Thoracic aorta (tissue), 2 donors: ENCODE measurements around the gene RHOT1. TPM values are rescaled to one million over a fixed set of nuclear protein-coding genes. Genes with fewer than 3 reads are reported as not detected.
"Not testable (repeated sequence)": the region's sequence is repeated elsewhere in the genome, so short reads cannot be mapped to it uniquely, and the experiment has no call there.

Experiments
- ATAC-seq: fragments of 150-250 bp; one replicate; pipeline ENCODE4 v1.8.0; 2017; ENCODE audit warnings: low read depth; ENCODE audit not compliant: insufficient number of reproducible peaks, low FRiP score
- DNase-seq: peaks from one replicate; pipeline ENCODE4 v3.0.0-alpha.2; 2020; ENCODE audit warnings: low spot score
- H3K27ac ChIP-seq, 2 donors: fragments of 200-600 bp; sonication (generic); 1 replicate in 1 of 2; 2 replicates in 1 of 2; pipeline ENCODE4 v1.5.1; 2016; ENCODE audit warnings: mild to moderate bottlenecking in 2 of 2, moderate library complexity in 2 of 2
- H3K27me3 ChIP-seq: fragments of 200-600 bp; sonication (generic); replicated peaks from 2 replicates; pipeline ENCODE4 v1.6.0; 2016; ENCODE audit warnings: mild to moderate bottlenecking; ENCODE audit not compliant: insufficient read depth
- H3K36me3 ChIP-seq: fragments of 200-600 bp; sonication (generic); one replicate; pipeline ENCODE4 v1.5.1; 2016
- H3K4me1 ChIP-seq, 2 donors: fragments of 200-600 bp; sonication (generic); 1 replicate in 1 of 2; 2 replicates in 1 of 2; pipeline versions ENCODE4 v1.5.1 to v1.6.0; 2016; ENCODE audit warnings: low read depth in 2 of 2, mild to moderate bottlenecking in 1 of 2; ENCODE audit not compliant: control insufficient read depth in 1 of 2
- H3K4me3 ChIP-seq: fragments of 200-600 bp; sonication (generic); 2 replicates; pipeline ENCODE4 v1.5.1; 2016; ENCODE audit warnings: mild to moderate bottlenecking
- H3K9me3 ChIP-seq: fragments of 200-600 bp; sonication (generic); 2 replicates; pipeline ENCODE4 v1.5.1; 2016
- total RNA-seq, 2 donors: library from RNA; depleted of rRNA; stranded (reverse); fragments of >200 nt; gene quantifications; one replicate each; pipeline versions ENCODE4 v1.1.0 to v1.2.3, GENCODE V29; 2016
- TF ChIP-seq, protein P1 (sequence below): fragments of 200-600 bp; sonication (generic); IDR thresholded peaks from one replicate; pipeline ENCODE4 v1.5.1; 2019; ENCODE audit warnings: antibody characterized with exemption

Gene RHOT1
- total RNA-seq, 2 donors from 2014 or later, result 40.1 to 47.0 TPM

DNA sequence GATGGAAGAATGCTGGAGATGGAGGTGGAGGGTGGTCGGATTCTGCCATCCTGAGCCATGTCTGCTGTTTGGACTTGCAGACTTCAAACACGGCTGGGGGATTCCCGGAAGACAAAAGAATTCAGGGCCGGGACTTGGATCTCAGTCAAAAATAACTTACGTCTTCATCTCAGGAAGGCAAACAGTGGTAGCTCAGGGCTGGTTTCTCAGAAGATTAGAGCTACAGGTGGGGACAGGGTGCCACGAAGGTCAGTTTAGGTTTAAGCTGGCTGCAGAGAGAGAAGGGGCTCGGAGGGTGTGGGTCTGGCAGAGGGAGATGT, 119.1 kb downstream of the RHOT1 start:
- Histone ChIP-seq H3K4me3 (no peak overlapping the region), H3K4me1 (peaks cover 1 to 11% of the 10 kb centered on the region in 2 donors), H3K9me3 (no peaks in the 10 kb centered on the region), H3K27me3 (no peaks in the 10 kb centered on the region), H3K27ac (no peak overlapping the region), H3K36me3 (no peaks in the 10 kb centered on the region)
- DNase-seq (no peak), ATAC-seq (no peak)
- TF ChIP-seq, protein P1, sequence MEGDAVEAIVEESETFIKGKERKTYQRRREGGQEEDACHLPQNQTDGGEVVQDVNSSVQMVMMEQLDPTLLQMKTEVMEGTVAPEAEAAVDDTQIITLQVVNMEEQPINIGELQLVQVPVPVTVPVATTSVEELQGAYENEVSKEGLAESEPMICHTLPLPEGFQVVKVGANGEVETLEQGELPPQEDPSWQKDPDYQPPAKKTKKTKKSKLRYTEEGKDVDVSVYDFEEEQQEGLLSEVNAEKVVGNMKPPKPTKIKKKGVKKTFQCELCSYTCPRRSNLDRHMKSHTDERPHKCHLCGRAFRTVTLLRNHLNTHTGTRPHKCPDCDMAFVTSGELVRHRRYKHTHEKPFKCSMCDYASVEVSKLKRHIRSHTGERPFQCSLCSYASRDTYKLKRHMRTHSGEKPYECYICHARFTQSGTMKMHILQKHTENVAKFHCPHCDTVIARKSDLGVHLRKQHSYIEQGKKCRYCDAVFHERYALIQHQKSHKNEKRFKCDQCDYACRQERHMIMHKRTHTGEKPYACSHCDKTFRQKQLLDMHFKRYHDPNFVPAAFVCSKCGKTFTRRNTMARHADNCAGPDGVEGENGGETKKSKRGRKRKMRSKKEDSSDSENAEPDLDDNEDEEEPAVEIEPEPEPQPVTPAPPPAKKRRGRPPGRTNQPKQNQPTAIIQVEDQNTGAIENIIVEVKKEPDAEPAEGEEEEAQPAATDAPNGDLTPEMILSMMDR, result no peak

DNA sequence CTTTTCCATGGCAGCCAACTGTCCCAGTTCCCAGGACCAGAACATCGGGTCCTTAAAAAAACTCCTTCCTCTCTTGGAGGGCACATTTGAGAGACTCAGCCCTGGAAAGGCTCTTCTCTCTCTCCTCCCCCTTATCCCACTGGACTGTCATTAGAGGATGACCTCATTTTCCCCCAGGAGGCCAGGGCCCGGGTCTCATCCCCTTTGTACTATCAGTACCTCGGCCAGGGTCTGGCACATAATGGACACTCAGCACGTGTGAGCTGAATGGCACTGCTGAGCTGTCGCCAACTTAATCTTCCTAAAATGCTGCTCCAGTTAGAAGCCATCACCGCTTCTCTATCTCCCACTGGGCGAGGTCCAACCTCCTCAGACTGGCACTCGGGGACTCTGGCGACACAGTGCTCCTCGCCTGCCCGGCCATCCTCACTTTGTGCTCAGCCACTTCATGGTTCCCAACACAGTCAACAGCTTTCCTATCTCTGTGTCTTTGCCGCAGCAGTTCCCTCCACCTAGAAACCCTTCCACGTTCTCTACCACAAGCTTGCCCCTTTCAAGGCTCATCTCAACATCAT, 119.7 kb downstream of the RHOT1 start:
- TF ChIP-seq, protein P1, result no peak
- Histone ChIP-seq H3K9me3 (no peaks in the 10 kb centered on the region), H3K27me3 (no peaks in the 10 kb centered on the region), H3K36me3 (no peaks in the 10 kb centered on the region), H3K4me3 (no peak overlapping the region), H3K4me1 (peaks cover 8 to 17% of the 10 kb centered on the region in 2 donors), H3K27ac (no peak overlapping the region)
- ATAC-seq (no peak), DNase-seq (no peak)

DNA sequence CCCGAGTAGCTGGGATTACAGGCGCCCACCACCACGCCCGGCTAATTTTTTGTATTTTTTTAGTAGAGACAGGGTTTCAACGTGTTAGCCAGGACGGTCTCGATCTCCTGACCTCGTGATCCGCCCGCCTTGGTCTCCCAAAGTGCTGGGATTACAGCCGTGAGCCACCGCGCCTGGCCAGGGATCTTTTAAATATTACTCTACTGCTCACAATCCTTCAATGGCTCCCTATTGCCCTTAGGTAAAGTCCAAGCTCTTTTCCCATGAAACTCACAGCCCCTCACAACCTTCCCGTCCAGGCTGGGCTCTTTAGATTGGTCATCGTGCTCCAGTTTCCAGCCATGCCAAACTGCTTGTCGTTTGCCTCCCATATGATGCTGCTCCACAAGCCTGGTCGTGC, 121.2 kb downstream of the RHOT1 start:
- not testable (repeated sequence) for H3K36me3 ChIP-seq, H3K9me3 ChIP-seq, DNase-seq, H3K4me3 ChIP-seq, H3K27me3 ChIP-seq, H3K27ac ChIP-seq, ATAC-seq
- H3K4me1 ChIP-seq, result peaks cover 11 to 27% of the 10 kb centered on the region in 2 donors

DNA sequence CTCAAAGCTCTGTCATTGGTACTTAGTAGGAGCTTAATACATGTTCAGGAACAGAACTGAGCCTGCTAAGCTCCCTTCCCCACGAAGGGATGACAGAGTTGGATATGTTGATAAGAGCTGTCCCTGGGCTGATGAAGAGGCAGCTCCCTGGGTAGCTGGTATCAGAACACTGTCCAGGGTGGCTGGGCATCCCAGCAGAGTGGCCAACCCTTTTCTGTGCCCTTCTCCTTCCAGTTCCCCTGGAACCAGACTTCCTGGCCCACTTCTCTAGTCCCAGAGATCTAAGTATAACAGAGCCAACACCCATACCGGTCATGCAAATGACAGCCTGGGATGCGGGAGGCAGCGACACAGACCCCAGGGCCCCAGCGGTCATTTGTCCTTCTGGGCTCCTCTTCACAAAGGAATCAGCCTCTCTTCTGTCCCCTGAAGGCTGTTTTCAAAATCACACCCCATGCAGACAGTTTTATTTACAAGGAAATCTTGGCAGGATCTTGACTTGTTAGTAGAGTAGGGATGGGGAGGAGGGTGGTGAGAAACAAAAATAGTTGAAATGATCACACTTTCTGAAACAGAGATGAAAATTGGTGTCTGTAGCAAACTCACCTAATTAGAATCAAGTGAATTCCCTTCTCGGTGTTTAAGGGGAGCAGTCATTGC, 122.0 kb downstream of the RHOT1 start:
- Histone ChIP-seq H3K9me3 (no peaks in the 10 kb centered on the region), H3K36me3 (no peaks in the 10 kb centered on the region), H3K4me3 (no peak overlapping the region), H3K27me3 (no peaks in the 10 kb centered on the region), H3K27ac (no peak overlapping the region), H3K4me1 (peaks cover 11 to 27% of the 10 kb centered on the region in 2 donors)
- TF ChIP-seq, protein P1, result no peak
- no peak for DNase-seq
- no peak for ATAC-seq

DNA sequence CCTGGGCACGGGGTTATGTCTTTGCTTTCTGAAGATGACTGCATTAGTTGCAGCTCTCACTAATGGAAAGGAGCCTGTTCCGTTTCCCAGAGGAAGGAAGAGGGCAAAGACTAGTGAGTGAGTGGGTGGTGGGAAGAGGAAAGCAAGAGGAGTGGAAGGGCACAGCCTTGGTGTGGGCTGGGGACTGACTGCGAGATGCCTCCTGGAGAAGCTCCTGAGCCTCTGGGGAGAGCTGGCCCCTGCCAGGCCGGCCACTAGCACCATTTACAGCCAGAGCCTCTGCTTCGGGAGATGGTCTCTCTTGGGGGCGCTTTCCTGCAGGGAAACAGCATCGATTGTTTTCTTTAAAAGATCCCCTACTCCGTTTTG, 122.5 kb downstream of the RHOT1 start:
- ATAC-seq (no peak), DNase-seq (no peak)
- H3K36me3 ChIP-seq, result no peaks in the 10 kb centered on the region
- H3K4me3 ChIP-seq, result peak overlapping the region; percentile 53
- TF ChIP-seq, protein P1, result no peak
- H3K27me3 ChIP-seq, result no peaks in the 10 kb centered on the region
- no peaks in the 10 kb centered on the region for H3K9me3 ChIP-seq
- H3K27ac ChIP-seq, result no peak overlapping the region
- peaks cover 11 to 27% of the 10 kb centered on the region in 2 donors for H3K4me1 ChIP-seq
